Measurements from ENCODE around the gene TRAF5. TPM values are rescaled to one million over a fixed set of nuclear protein-coding genes. Genes with fewer than 3 reads are reported as not detected.

Gene TRAF5
- total RNA-seq, 1 donor = 27.6 TPM

DNA sequence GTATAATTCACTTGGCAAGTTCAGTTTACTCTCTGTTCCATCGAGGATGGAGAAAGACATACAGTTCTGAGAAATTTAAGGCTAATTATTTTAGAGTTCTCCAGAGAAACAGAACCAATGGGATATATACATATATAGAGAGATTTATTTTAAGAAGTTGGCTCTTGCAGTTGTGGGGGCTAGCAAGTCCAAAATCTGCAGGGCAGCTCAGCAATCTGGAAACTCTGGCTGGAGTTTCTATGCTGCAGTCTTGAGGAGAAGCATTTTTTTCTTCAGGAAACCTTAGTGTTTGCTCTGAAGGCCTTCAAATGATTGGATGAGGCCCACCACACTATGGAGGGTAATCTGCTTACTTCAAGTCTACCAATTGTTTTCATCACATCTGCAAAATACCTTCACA lies 34.6 kb downstream of the TRAF5 start:
- DNase-seq (ENCODE audit: low read depth) = no peak
- TF ChIP-seq, protein P1, sequence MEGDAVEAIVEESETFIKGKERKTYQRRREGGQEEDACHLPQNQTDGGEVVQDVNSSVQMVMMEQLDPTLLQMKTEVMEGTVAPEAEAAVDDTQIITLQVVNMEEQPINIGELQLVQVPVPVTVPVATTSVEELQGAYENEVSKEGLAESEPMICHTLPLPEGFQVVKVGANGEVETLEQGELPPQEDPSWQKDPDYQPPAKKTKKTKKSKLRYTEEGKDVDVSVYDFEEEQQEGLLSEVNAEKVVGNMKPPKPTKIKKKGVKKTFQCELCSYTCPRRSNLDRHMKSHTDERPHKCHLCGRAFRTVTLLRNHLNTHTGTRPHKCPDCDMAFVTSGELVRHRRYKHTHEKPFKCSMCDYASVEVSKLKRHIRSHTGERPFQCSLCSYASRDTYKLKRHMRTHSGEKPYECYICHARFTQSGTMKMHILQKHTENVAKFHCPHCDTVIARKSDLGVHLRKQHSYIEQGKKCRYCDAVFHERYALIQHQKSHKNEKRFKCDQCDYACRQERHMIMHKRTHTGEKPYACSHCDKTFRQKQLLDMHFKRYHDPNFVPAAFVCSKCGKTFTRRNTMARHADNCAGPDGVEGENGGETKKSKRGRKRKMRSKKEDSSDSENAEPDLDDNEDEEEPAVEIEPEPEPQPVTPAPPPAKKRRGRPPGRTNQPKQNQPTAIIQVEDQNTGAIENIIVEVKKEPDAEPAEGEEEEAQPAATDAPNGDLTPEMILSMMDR (IDR thresholded peaks at IDR 0.05; ENCODE audit: insufficient read depth, low read depth, low read length) = no peak
- H3K4me3 ChIP-seq (ENCODE audit: low read depth, low read length) = no peak overlapping the region

DNA sequence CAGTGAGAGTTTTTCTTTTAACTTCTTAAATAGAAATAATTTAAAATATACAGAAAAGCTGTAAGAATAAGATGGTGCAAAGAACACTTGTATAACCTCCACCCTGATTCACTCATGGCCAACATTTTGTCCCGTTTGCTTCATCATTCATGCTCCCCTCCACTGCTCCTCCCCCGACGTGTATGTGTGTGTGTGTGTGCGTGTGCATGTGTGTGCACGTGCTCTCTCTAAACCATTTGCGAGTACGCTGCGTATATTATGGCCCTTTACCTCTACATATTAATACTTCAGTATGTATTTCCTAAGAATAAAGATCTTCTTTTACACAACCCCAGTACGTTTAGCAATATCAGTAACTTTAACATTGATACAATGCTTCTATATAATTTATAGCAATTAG lies 43.0 kb downstream of the TRAF5 start:
- TF ChIP-seq, protein P1 (IDR thresholded peaks at IDR 0.05; ENCODE audit: insufficient read depth, low read depth, low read length) = no peak
- no peak for DNase-seq (ENCODE audit: low read depth)
- H3K4me3 ChIP-seq (ENCODE audit: low read depth, low read length) = no peak overlapping the region

DNA sequence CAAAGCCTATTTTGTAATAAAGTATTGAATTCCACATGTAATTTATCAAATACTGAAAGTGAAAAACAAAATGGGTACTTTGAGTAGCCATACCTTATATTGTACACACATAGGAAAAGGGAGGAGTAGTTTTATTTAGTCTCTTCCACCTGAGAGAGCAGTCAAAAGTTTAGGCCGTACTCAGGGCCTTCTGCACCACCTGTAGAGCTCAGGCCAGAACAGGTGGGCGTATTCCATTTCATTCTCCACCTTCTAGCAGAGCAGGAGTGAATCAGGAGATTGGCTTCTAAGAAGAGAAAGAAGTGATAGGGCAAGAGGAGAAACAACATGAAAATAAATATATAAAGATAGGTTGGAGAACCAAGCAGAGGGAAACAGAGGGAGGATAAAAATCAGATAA lies 44.0 kb downstream of the TRAF5 start:
- TF ChIP-seq, protein P1 (IDR thresholded peaks at IDR 0.05; ENCODE audit: insufficient read depth, low read depth, low read length) = no peak
- H3K4me3 ChIP-seq (ENCODE audit: low read depth, low read length) = no peak overlapping the region
- DNase-seq (ENCODE audit: low read depth) = no peak

DNA sequence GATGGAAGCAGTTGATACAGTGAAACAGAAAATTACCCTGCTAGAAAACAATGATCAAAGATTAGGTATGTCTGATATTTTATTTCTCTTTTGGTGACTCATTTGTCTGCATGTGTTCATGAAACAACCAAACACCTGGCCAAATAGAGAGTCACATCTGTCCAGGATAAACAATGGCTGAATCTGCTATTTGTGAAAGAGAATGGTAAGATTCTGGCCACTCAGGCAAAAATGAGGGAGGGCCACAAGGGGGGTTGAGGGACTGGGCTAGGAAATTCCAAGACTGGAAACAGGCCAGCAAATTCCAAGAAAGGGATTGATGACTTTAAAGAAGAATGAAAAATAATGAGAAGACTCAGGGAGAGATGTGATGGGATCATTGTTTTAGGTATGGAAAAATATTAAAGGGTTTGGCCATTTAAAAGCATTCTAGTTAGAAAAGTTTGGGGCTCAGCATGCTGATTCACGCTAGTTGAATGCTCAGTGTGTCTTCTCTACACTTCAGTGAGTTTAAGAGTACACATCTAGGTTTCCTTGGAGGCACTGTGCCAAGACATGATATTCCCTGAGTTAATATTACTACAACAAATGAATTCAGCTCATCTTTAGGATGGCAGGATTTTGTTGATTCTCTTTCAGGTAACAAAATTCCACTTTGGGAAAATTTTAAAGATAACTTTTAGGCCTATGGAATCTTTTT lies 44.9 kb downstream of the TRAF5 start:
- DNase-seq (ENCODE audit: low read depth) = no peak
- no peak overlapping the region for H3K4me3 ChIP-seq (ENCODE audit: low read depth, low read length)
- TF ChIP-seq, protein P1 (IDR thresholded peaks at IDR 0.05; ENCODE audit: insufficient read depth, low read depth, low read length) = no peak

DNA sequence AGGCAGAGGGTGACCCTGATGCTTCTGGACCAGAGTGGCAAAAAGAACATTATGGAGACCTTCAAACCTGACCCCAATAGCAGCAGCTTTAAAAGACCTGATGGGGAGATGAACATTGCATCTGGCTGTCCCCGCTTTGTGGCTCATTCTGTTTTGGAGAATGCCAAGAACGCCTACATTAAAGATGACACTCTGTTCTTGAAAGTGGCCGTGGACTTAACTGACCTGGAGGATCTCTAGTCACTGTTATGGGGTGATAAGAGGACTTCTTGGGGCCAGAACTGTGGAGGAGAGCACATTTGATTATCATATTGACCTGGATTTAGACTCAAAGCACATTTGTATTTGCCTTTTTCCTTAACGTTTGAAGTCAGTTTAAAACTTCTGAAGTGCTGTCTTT lies 45.8 kb downstream of the TRAF5 start:
- H3K4me3 ChIP-seq (ENCODE audit: low read depth, low read length) = no peak overlapping the region
- DNase-seq (ENCODE audit: low read depth) = no peak
- TF ChIP-seq, protein P1 (IDR thresholded peaks at IDR 0.05; ENCODE audit: insufficient read depth, low read depth, low read length) = no peak

DNA sequence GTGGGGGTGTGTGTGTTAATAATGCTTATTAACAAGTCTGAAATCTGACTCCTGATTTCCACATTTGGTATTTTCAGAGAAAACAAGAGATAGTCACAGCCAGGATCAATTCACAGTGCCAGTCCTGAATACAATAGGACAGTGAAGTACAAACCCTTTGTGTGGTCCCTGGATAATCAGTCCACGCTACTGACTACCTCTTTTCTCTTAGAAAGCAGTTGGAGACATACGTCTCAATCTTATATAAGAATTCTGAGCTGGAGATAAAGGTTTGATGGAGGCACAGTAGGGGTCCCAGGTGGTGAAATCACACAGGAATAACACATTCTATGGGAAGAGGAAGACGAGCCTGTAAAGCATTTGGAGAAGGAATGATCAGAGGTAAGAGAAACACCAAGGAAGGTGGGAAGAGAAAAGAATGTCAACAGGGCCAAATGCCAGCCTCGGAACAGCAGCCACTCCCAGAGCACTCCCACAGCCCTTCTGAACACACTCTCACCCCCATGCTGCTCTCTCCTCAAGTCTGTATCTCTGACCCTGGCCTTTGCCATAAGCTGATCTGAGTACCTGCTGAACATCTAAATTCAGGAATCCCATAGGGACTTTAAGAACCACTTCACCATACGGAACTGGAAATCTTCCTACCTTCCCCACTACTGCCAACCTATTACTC lies 48.6 kb downstream of the TRAF5 start:
- TF ChIP-seq, protein P1 (IDR thresholded peaks at IDR 0.05; ENCODE audit: insufficient read depth, low read depth, low read length) = no peak
- no peak overlapping the region for H3K4me3 ChIP-seq (ENCODE audit: low read depth, low read length)
- DNase-seq (ENCODE audit: low read depth) = no peak

All from fibroblast of villous mesenchyme (primary cell).